GM10266 (cell line): ENCODE results near the gene TOM1L2.
"Not testable (repeated sequence)": the region's sequence is repeated elsewhere in the genome, so short reads cannot be mapped to it uniquely, and the experiment has no call there.

Experiments
- DNase-seq: peaks from one replicate; pipeline ENCODE4 v3.0.0; 2012; ENCODE audit errors: extremely low spot score
- TF ChIP-seq, protein P1 (sequence below): IDR thresholded peaks from 2 replicates; pipeline ENCODE4 v1.5.1; 2012; ENCODE audit warnings: mild to moderate bottlenecking, low read depth; ENCODE audit not compliant: control insufficient read depth, insufficient read depth; ENCODE audit errors: missing control alignments

Gene TOM1L2

DNA sequence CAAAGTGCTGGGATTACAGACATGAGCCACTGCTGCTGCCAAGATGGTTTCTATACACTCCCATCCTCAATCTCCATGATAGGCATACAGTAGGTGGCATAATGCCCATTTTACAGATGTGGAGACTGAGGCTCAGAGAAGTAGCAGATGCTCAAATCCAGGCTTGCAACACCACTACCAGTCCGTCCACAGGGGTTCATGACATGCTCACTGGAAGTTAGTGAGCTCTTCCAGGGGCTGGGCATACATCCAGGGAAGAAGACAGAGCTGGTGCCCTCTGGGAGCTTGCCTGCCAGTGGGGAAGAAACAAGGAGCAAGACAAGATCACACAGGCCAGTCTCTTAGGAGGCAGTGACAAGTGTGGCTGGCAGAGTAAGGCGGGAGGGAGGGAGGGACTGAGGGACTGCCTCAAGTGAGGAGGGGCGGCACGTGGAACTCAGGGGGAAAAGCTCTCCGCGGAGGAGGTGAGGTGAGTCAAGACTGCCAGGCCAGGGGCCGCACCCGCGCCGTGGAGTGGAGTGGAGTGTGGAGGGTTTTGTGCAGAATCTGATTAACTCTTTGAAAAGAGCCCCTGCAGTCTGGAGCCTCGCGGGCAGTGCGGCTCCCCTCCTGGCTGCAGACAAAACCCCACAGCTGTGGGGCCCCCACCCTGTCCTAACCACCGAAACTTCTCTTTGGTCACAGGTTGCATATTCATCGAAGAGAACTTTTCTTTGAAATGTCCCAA, 163.3 kb downstream of the TOM1L2 start:
- TF ChIP-seq, protein P1, sequence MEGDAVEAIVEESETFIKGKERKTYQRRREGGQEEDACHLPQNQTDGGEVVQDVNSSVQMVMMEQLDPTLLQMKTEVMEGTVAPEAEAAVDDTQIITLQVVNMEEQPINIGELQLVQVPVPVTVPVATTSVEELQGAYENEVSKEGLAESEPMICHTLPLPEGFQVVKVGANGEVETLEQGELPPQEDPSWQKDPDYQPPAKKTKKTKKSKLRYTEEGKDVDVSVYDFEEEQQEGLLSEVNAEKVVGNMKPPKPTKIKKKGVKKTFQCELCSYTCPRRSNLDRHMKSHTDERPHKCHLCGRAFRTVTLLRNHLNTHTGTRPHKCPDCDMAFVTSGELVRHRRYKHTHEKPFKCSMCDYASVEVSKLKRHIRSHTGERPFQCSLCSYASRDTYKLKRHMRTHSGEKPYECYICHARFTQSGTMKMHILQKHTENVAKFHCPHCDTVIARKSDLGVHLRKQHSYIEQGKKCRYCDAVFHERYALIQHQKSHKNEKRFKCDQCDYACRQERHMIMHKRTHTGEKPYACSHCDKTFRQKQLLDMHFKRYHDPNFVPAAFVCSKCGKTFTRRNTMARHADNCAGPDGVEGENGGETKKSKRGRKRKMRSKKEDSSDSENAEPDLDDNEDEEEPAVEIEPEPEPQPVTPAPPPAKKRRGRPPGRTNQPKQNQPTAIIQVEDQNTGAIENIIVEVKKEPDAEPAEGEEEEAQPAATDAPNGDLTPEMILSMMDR: no peak
- DNase-seq: peak; percentile 88

DNA sequence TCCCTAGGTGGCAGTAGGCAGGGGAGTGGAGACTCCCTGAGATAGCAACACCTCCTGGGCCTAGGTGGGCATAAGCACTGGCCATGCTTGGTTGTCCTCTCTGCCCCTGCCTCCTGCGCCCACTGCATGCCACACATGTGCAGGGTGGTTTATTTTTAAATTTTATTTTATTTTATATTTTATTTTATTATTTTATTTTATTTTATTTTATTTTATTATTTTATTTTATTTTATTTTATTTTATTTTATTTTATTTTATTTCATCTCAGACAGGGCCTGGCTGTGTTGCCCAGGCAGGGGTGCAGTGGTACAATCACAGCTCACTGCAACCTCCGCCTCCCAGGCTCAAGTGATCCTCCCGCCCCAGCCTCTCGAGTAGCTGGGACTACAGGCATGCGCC, 164.0 kb downstream of the TOM1L2 start:
- DNase-seq: not testable (repeated sequence)

DNA sequence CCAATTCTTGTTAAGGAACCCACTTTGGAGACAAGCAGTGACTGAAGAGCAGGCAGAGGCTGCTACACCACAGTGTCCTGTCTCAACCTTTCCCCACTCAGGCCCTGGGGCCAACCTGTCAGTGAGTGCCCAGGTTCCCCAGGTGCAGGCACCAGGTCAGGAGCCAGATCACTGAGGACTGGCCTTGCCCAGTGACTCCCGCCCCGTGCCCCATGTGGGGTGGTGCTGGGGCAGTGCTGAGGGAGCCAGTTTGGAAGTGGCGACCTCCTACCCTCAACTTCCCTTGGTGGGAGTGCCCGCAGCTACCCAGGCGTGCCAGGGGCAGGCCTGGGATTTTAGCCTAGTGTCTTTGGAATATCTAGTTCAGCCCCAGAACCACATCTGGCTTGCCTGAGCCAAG, 164.8 kb downstream of the TOM1L2 start:
- TF ChIP-seq, protein P1: no peak
- DNase-seq: no peak

DNA sequence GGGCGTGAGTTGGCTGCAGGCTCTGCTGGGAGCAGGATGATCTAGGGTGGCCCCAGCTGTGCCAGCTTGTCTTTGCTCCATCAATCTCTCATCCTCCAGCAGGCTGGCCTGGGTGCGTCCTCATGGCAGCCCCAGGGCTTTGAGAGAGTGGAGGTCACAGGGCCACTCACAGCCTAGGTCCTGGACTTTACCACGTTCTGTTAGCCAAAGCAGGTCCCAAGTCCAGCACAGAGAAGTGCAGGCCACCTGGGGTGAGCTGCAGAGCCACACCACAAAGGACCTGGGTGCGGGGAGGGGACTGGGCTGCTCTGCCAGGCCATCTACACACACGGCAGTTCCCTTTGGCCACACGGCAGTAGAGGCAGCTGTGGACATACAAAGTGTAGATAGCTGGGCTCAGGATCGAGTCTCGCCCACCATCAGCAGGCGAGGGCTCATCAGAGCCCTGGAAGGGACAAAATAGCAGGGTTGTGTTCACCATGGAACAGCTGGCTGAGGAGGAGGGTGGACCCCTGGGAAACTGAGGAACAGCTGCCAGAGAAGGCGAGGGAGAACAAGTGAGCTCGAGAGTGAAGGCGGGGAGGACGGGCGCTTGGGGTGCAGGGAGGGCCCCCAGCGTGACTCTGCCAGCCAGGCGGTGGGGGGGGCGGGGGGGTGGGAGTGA, 165.5 kb downstream of the TOM1L2 start:
- TF ChIP-seq, protein P1: no peak
- DNase-seq: no peak

DNA sequence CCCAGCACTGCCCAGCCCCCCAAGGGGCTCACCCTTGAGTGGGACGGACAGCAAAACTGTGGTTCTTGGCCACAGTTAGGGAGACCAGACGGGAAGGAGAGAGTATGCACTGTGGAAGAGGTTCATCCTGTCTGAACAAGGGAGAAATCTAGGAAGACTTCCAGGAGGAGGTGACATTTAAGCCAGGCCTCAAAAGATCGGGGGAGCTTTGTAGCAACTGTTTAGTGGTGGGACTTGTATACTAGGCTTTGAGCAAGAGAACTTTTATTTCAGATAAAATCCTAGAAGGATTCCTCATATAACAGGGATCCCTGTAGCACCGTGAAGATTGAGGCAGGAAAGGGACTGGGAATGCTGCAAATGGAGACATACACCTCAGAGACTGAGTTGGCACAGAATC, 166.2 kb downstream of the TOM1L2 start:
- no peak for DNase-seq
- TF ChIP-seq, protein P1: no peak

DNA sequence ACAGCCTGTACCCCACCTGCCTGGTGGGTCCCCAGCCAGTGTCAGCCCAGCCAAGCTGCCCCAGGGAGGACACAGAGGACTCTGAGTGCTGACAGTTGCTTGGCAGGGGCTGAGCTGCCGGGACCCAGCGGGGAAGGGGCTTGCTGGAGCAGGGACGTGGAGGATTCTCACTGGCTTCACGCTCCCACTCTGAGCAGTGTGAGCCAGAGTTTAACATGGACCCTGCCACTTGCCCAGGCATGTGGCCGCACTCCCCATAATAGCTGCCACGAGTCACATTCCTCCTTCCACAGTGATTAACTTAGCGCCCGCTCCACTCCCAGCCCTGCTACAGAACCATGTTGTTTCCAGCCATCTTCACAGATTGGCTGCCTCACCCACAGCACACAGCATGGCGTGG, 166.6 kb downstream of the TOM1L2 start:
- TF ChIP-seq, protein P1: no peak
- no peak for DNase-seq

DNA sequence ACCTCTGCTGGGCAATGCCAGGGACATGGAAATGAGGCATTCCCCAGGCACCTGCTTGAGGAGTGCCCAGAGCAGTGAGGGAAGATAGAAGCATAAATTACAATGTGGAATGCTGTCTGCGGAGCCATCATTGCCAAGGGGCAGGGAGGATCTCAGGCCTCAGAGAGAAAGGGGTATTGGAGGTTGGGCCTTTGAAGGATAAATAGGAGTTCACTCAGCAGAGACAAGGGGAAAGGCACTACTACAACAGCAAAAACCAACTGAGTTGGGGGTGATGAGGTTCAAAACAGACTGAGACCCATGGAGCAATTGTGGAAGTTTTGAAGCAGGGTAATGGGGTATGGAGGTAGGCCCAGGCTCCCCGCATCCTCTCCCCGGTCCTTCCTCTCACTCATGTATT, 168.2 kb downstream of the TOM1L2 start:
- DNase-seq: no peak
- TF ChIP-seq, protein P1: no peak
